Panc1 (cell line): ENCODE data around the gene NR6A1. TPM values are rescaled to one million over a fixed set of nuclear protein-coding genes. Genes with fewer than 3 reads are reported as not detected.
A peak's percentile ranks its signal among the peaks of the same experiment; 100 is the strongest.

Source experiments
- ATAC-seq: fragments of 200-7000 bp; cut with Tn5 transposase; 2 replicates; pipeline ENCODE4 v1.9.1; 2020; ENCODE audit warnings: mild to moderate bottlenecking, moderate library complexity
- BruUV-seq: library from RNA; stranded (reverse); fragments of 400-500 nt; replicated peaks from 2 replicates; lab custom pipeline; 2021; lab: Mats Ljungman, UMichigan
- CTCF ChIA-PET: fragments of 300-600 bp; sonication (Branson Sonifier 250); formaldehyde crosslinking; loops from one replicate; lab custom pipeline; 2022; ENCODE audit warnings: antibody characterized with exemption; lab: Charles Lee
- POLR2A ChIA-PET: fragments of 300-600 bp; sonication (Branson Sonifier 250); formaldehyde crosslinking; loops from one replicate; lab custom pipeline; 2022; ENCODE audit warnings: antibody characterized with exemption; lab: Charles Lee
- DNase-seq: peaks from one replicate; pipeline ENCODE4 v3.0.0-alpha.2; 2010; ENCODE audit warnings: low read depth, low spot score
- H3K27ac ChIP-seq: 2 replicates; pipeline ENCODE4 v1.5.1; 2011; ENCODE audit warnings: mild to moderate bottlenecking, low read length, inconsistent platforms
- H3K27me3 ChIP-seq: fragments of 200-500 bp; sonication (Bioruptor generic); 2 replicates; pipeline ENCODE4 v1.6.0; 2014; ENCODE audit warnings: low read length, inconsistent platforms; ENCODE audit not compliant: control insufficient read depth, insufficient read depth
- H3K36me3 ChIP-seq: fragments of 200-500 bp; sonication (Bioruptor generic); 2 replicates; pipeline ENCODE4 v1.5.1; 2014; ENCODE audit warnings: inconsistent platforms, mild to moderate bottlenecking, low read length, moderate library complexity; ENCODE audit not compliant: control insufficient read depth, insufficient read depth
- H3K4me1 ChIP-seq: 2 replicates; pipeline ENCODE4 v1.5.1; 2011; ENCODE audit warnings: inconsistent platforms, mild to moderate bottlenecking, low read length, moderate library complexity; ENCODE audit not compliant: control insufficient read depth, insufficient read depth
- H3K4me3 ChIP-seq, 2 experiments: 2 replicates each; pipeline ENCODE4 v1.5.1; 2011 to 2012; ENCODE audit warnings: low read depth in 2 of 2, low read length in 2 of 2, mild to moderate bottlenecking in 2 of 2, inconsistent platforms in 1 of 2, moderate library complexity in 1 of 2
- H3K9me3 ChIP-seq: fragments of 200-500 bp; sonication (Bioruptor generic); 2 replicates; pipeline ENCODE4 v1.5.1; 2014; ENCODE audit warnings: low read depth, mild to moderate bottlenecking, inconsistent platforms, low read length, moderate library complexity; ENCODE audit not compliant: control insufficient read depth, insufficient read depth
- CTCF ChIP-seq: fragments of 450-650 bp; IDR thresholded peaks from 2 replicates; pipeline ENCODE4 v1.5.1; 2017; ENCODE audit warnings: mild to moderate bottlenecking
- POLR2AphosphoS5 ChIP-seq: IDR thresholded peaks from 2 replicates; pipeline ENCODE4 v1.6.1; 2012; ENCODE audit warnings: mild to moderate bottlenecking, low read depth, low read length, moderate library complexity
- REST ChIP-seq, 2 experiments: IDR thresholded peaks; 2 replicates each; pipeline ENCODE4 v1.6.1; 2011 to 2012; ENCODE audit warnings: low read depth in 2 of 2, control low read depth in 1 of 2, low read length in 1 of 2, mild to moderate bottlenecking in 1 of 2, moderate library complexity in 1 of 2; ENCODE audit not compliant: insufficient read depth in 1 of 2
- SIN3A ChIP-seq: IDR thresholded peaks from 2 replicates; pipeline ENCODE4 v1.6.1; 2012; ENCODE audit warnings: low read depth, mild to moderate bottlenecking, low read length, moderate library complexity, borderline replicate concordance; ENCODE audit not compliant: insufficient read depth
- TCF7L2 ChIP-seq: IDR thresholded peaks from 2 replicates; pipeline ENCODE4 v1.6.1; 2011; ENCODE audit warnings: mild to moderate bottlenecking, low read depth, low read length, inconsistent platforms
- in situ Hi-C: cut with HindIII; loops from 2 replicates; pipeline ENCODE4 v1.10.0; 2016; ENCODE audit warnings: low sequenced_read_pairs, low pct_unique_long_range_greater_than_20kb
- intact Hi-C: fragments of 100-400 bp; cut with micrococcal nuclease; formaldehyde crosslinking; loops from one replicate; pipeline ENCODE4 v1.10.0; 2022; ENCODE audit not compliant: unreplicated experiment
- total RNA-seq: library from RNA; stranded (reverse); gene quantifications from one replicate; pipeline ENCODE4 v1.2.1, GENCODE V29; 2021; ENCODE audit not compliant: unreplicated experiment

The NR6A1 gene
- total RNA-seq, 1 experiment from 2014 or later, result 7.6 TPM

GRCh38 chr9:124818431-124819281, 47.5 kb upstream of the NR6A1 start:
- Histone ChIP-seq H3K27me3 (no peaks in the 10 kb centered on the region), H3K9me3 (no peaks in the 10 kb centered on the region), H3K36me3 (no peaks in the 10 kb centered on the region), H3K4me1 (peaks cover 13% of the 10 kb centered on the region), H3K27ac (no peak overlapping the region), H3K4me3 (no peak overlapping the region)
- intact Hi-C loops, result no loop called here
- ChIA-PET POLR2A (interaction anchor here (0.6 kb wide), 1 partner anchor 357 kb away, joined by 13 read pairs; no protein-coding TSS in a partner anchor), CTCF (no interaction called here)
- DNase-seq, result no peak
- in situ Hi-C loops, result no loop called here
- peak; percentile 86 for ATAC-seq
- no TSS peak for BruUV-seq
- no peak for TF ChIP-seq SIN3A
- TF ChIP-seq CTCF, result no peak
- no peak for TF ChIP-seq TCF7L2
- TF ChIP-seq POLR2AphosphoS5, result no peak
- no peak for TF ChIP-seq REST (IDR thresholded peaks at IDR 0.05; ENCODE audit: insufficient read depth in 1 of 2, low read depth in 2 of 2, low read length in 1 of 2)

- TF ChIP-seq REST (IDR thresholded peaks at IDR 0.05; ENCODE audit: insufficient read depth in 1 of 2, low read depth in 2 of 2, low read length in 1 of 2), result no peak
- TF ChIP-seq TCF7L2, result no peak
- TF ChIP-seq SIN3A, result no peak
- no peak for TF ChIP-seq CTCF
- TF ChIP-seq POLR2AphosphoS5, result no peak
- BruUV-seq, result no TSS peak
- Histone ChIP-seq H3K36me3 (no peaks in the 10 kb centered on the region), H3K4me3 (no peak overlapping the region), H3K27ac (no peak overlapping the region), H3K4me1 (peaks cover 16% of the 10 kb centered on the region), H3K9me3 (no peaks in the 10 kb centered on the region), H3K27me3 (no peaks in the 10 kb centered on the region)
- DNase-seq, result no peak
- intact Hi-C loops (no loop called here), in situ Hi-C loops (no loop called here)
- ATAC-seq, result no peak
- ChIA-PET POLR2A (no interaction called here), CTCF (no interaction called here)
These were observed 44.5 kb upstream of the NR6A1 start for GRCh38 chr9:124815601-124816000.
